ENCODE data around the gene C6orf120. TPM values are rescaled to one million over a fixed set of nuclear protein-coding genes. Genes with fewer than 3 reads are reported as not detected.
A peak's percentile ranks its signal among the peaks of the same experiment; 100 is the strongest.

Gene C6orf120
- total and polyA plus RNA-seq, 7 donors = 9.2 to 42.1 (median 18.7) TPM

DNA sequence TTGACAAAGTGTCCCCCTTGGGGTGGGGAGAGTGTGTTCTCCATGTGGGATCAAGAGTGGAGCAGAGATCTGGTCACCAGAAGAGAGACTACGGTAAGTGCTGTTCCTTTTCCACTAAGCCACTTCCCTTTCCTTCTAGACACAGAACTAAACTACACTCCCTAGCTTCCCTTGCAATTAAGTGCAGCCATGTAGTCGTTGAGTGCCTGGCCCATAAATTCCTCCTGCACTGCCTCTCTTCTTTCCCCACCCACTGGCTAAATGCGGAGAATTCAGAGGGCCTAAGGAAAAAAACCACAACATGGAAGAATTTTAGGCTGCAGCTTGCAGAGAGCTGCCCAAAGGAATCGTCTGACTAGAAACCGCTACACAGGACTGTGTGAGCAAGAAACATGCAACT, 1.6 kb upstream of the C6orf120 start:
- intact Hi-C loops (cut with DNase I) = loop anchor here in 1 of 2 donors (5.0 kb wide), 1 partner anchor 52 kb away; the partner anchor contains the start of genes DYNLT2 and ERMARD
- H3K36me3 ChIP-seq (ENCODE audit: insufficient read depth in 1 of 2, low read depth in 1 of 2) = peaks cover 3 to 13% of the 10 kb centered on the region in 2 donors
- peak overlapping the region; percentile 90 for H3K4me3 ChIP-seq
- no peaks in the 10 kb centered on the region for H3K9me3 ChIP-seq
- TF ChIP-seq, protein P1, sequence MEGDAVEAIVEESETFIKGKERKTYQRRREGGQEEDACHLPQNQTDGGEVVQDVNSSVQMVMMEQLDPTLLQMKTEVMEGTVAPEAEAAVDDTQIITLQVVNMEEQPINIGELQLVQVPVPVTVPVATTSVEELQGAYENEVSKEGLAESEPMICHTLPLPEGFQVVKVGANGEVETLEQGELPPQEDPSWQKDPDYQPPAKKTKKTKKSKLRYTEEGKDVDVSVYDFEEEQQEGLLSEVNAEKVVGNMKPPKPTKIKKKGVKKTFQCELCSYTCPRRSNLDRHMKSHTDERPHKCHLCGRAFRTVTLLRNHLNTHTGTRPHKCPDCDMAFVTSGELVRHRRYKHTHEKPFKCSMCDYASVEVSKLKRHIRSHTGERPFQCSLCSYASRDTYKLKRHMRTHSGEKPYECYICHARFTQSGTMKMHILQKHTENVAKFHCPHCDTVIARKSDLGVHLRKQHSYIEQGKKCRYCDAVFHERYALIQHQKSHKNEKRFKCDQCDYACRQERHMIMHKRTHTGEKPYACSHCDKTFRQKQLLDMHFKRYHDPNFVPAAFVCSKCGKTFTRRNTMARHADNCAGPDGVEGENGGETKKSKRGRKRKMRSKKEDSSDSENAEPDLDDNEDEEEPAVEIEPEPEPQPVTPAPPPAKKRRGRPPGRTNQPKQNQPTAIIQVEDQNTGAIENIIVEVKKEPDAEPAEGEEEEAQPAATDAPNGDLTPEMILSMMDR (IDR thresholded peaks at IDR 0.05) = no peak
- DNase-seq = no peak
- H3K27ac ChIP-seq = no peak overlapping the region
- peaks cover 35% of the 10 kb centered on the region for H3K4me1 ChIP-seq
- no peaks in the 10 kb centered on the region for H3K27me3 ChIP-seq (ENCODE audit: insufficient read depth in 3 of 3, low read length in 2 of 3)
- ATAC-seq = no peak
- 53 to 56% (median 54%) methylated on average over 5 of the region's 5 CpGs for WGBS, 3 donors

DNA sequence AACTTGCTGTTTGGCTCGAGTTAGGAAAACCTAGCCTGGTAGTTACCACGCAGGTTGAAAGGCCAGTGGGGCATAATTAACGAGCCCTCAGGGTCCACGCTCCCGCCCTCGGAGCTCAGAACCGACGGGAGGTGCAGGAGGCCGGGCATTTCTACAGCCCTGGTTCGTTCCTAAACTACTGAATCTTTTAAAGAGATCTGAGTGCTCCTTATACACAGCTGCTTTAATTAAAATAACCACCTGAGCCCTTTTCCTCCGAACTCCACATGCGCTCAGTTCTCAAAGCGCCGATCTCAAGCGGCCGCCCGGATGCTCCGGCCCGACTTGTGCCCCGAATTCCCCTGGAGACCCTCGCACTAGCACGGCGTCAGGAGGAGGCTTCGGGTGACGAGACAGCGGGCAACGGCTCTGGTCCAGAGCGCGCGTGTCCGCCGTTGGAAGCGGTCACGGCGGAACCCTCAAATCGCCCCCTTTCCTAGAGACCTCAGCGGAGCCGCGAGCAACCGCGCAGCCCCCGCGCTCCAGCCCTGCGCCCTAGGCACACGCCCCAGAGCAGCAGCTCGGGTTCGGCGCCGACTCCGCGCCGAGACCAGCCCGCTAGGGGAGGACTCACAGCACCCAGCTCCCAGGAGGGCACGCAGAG, 494 bp upstream of the C6orf120 start:
- ATAC-seq = peak in 2 of 4 donors; percentile 14 to 15
- intact Hi-C loops (cut with DNase I) = loop anchor here in 1 of 2 donors (5.0 kb wide), 1 partner anchor 51 kb away; the partner anchor contains the start of genes DYNLT2 and ERMARD
- Histone ChIP-seq H3K4me3 (peak overlapping the region; percentile 90), H3K4me1 (peaks cover 37% of the 10 kb centered on the region), H3K9me3 (no peaks in the 10 kb centered on the region), H3K27me3 (ENCODE audit: insufficient read depth in 3 of 3, low read length in 2 of 3) (no peaks in the 10 kb centered on the region), H3K27ac (peak overlapping the region; percentile 99), H3K36me3 (ENCODE audit: insufficient read depth in 1 of 2, low read depth in 1 of 2) (peaks cover 3 to 25% of the 10 kb centered on the region in 2 donors)
- TF ChIP-seq, protein P1 (IDR thresholded peaks at IDR 0.05) = no peak
- WGBS, 3 donors = 0 to 1% (median 0%) methylated on average over 30 to 54 of the region's 54 CpGs
- DNase-seq = no peak

DNA sequence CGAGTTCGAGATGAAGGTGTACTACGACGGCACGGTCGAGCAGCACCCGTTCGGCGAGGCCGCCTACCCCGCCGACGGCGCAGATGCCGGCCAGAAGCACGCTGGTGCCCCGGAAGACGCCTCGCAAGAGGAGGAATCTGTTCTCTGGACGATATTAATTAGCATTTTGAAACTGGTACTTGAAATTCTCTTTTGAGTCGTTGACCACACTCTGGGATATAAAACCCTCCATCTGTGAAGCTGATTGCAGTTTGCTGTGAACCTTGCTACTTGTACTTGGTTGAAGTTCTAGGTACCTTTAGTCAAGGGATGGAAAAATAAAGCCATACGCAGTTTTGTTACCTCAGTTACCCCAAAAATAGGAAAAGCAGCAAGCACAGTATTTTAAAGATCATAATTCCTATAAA, 917 bp downstream of the C6orf120 start:
- DNase-seq (no peak), ATAC-seq (no peak)
- Histone ChIP-seq H3K27ac (peak overlapping the region; percentile 99), H3K9me3 (no peaks in the 10 kb centered on the region), H3K36me3 (ENCODE audit: insufficient read depth in 1 of 2, low read depth in 1 of 2) (peaks cover 3 to 34% of the 10 kb centered on the region in 2 donors), H3K4me1 (peaks cover 37% of the 10 kb centered on the region), H3K4me3 (peak overlapping the region; percentile 90), H3K27me3 (ENCODE audit: insufficient read depth in 3 of 3, low read length in 2 of 3) (no peaks in the 10 kb centered on the region)
- intact Hi-C loops (cut with DNase I) = loop anchor here (2.0 to 5.0 kb wide), 2 partner anchors 20 to 49 kb away; partner anchors contain the start of genes DYNLT2 (in 1 of the 2) and ERMARD (in 1 of the 2)
- WGBS, 3 donors = 2 to 4% (median 3%) methylated on average over 22 of the region's 22 CpGs
- TF ChIP-seq, protein P1 (IDR thresholded peaks at IDR 0.05) = no peak

DNA sequence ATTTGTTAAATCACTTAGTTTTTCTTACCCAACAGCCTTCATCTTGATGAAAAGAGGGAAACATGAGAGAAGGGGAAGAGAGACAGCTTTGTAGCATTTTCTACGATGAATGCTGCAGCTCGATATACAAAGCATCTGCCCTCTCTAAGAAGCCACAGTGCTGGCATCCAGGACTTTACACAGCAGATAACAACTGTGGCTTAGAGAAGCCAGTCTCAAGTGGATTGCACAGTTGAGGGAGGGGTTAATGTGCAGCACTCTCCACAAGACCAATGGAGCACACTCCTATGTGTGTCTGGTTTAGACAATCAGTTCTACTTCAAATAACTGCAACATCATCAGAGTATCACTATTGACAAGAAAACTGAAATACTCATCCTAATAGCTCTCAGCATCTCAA, 5.8 kb downstream of the C6orf120 start:
- TF ChIP-seq, protein P1 (IDR thresholded peaks at IDR 0.05) = no peak
- Histone ChIP-seq H3K4me3 (no peak overlapping the region), H3K36me3 (ENCODE audit: insufficient read depth in 1 of 2, low read depth in 1 of 2) (peaks cover 6 to 83% of the 10 kb centered on the region in 2 donors), H3K9me3 (no peaks in the 10 kb centered on the region), H3K27ac (no peak overlapping the region), H3K27me3 (ENCODE audit: insufficient read depth in 3 of 3, low read length in 2 of 3) (no peaks in the 10 kb centered on the region), H3K4me1 (peaks cover 25% of the 10 kb centered on the region)
- 82 to 85% (median 83%) methylated on average over 2 of the region's 2 CpGs for WGBS, 3 donors
- ATAC-seq = no peak
- DNase-seq = no peak
- intact Hi-C loops (cut with DNase I) = no loop called here

Measured in psoas muscle (tissue), 8 donors.